GM21786 (cell line): ENCODE results near the gene PGA5.
"Not testable (repeated sequence)": the region's sequence is repeated elsewhere in the genome, so short reads cannot be mapped to it uniquely, and the experiment has no call there.

Experiments
- ATAC-seq: cut with Tn5 transposase; IDR thresholded peaks from one replicate; pipeline ENCODE4 v1.9.1; 2021; ENCODE audit not compliant: unreplicated experiment

PGA5 gene

GRCh38 chr11:61240875-61241274, at the start of gene PGA5:
TSS of gene PGA5 (plus strand) at chr11:61241175. CDS start at chr11:61241227, 52 bp downstream.
- not testable (repeated sequence) for ATAC-seq

- no peak for ATAC-seq
Measured at GRCh38 chr11:61193596-61193995, 47.4 kb upstream of the PGA5 start.

DNA sequence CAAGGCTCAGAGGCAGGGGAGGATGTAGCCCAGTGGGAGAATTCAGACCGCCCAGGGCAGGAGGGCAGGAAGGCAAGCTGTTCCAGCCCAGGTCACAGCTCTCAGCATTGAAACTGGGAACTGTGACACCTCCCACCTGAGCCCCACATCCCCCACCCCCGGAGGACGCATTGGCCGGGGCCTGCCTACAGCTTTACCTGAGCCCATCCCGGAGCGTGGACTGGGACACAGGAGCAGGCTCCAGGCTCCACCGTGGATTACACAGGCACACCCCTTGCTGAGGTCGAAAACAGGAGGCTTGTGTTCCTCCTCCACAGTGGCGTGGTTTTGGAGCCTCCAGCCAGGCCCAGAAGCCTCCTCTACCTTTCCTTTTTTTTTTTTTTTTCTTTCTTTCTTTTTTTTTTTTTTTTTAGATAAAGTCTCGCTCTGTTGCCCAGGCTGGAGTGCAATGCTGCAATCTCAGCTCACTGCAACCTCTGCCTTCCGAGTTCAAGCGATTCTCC, 46.8 kb upstream of the PGA5 start:
- ATAC-seq, result no peak

DNA sequence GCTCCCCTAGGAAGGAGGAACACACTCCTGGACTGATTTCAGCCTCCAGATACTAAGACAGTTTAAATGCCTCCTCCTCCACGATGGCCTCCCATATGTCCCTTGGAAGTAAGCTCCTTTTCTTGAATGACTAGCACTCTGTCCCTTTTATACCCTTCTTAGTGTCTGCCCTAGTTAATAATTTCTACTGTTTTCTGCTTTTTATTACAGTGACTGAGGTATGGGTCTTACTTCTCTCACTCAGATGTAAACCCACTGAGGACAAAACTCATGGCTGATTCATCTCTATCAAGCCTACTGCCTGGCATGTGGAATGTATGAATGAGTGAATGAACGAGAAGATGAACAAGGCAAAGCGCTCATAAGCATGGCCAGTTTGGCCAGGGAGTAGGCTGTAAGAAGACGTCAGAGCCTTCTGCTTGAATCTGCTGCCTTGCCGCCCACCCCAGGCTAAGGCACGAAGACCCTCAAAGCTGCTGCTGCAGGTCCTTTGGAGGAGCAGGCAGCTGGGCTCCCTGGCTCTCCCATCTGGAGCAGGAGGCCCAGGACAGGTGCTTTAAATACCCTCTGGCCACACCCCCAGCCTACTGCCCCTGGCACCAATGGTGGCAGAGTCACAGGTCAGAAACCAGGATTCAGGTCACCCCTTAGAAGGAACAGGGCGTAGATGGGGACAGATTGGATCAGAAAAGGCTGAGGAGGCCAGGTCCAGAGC, 45.8 kb upstream of the PGA5 start:
- no peak for ATAC-seq

GRCh38 chr11:61195719-61196118, 45.3 kb upstream of the PGA5 start:
- ATAC-seq, result no peak

- no peak for ATAC-seq
Measured at GRCh38 chr11:61198361-61198760, 42.6 kb upstream of the PGA5 start.

- ATAC-seq, result no peak
Measured at GRCh38 chr11:61198948-61199523, 41.9 kb upstream of the PGA5 start.

DNA sequence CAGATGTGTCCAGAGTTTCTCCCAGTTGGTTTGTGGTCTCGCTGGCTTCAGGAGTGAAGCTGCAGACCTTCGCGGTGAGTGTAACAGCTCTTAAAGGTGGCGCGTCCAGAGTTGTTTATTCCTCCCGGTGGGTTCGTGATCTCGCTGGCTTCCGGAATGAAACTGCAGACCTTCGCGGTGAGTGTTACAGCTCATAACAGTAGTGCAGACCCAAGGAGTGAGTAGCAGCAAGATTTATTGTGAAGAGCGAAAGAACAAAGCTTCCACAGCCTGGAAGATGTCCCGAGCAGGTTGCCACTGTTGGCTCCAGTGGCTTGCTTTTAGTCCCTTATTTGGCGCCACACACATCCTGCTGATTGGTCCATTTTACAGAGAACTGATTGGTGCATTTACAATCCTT, 39.5 kb upstream of the PGA5 start:
- ATAC-seq, result no peak

- ATAC-seq, result not testable (repeated sequence)
Measured at GRCh38 chr11:61202950-61203746, 37.8 kb upstream of the PGA5 start, which contains the start of gene PGA3. TSS of gene PGA3 (plus strand) at chr11:61203515. CDS start at chr11:61203565, 50 bp downstream.

DNA sequence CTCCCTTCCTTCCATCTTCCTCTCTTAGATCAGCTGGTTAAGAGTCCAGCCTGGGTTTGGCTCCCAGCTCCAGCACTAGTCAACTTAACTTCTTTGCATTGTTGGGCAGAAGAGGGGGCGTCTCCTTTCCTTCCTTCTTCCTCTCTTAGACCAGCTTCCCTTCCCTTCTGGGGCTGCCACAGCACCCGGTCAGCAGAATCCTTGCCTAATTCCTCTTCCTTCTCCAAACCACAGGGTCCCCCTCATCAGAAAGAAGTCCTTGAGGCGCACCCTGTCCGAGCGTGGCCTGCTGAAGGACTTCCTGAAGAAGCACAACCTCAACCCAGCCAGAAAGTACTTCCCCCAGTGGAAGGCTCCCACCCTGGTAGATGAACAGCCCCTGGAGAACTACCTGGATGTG, 37.1 kb upstream of the PGA5 start:
- not testable (repeated sequence) for ATAC-seq

DNA sequence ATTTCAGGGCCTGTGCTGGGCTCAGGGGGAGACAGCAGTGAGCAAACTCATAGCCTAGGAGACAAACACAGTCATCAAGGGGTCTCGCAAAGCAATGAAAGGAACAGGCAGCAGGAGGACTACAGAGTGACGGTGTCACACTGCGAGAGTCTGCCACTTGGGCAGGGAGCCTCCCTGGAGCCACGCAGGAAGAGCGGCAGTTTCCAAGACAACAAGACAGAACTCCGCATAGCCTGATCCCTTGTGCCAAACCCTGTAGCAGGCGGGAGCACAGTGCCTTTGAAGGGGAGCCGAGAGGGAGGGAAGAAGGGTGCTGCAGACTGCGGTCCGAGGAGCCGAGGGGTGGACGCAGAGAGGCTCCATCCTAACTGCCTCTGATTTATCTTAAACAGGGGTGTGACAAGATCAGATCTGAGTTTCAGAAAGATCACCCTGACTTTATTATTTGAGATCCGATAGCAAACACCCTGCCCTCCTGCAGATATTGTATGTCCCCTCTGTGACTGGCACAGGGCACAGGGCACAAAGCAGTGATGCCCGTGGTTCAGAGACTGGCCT, 36.4 kb upstream of the PGA5 start:
- ATAC-seq, result not testable (repeated sequence)

GRCh38 chr11:61207636-61208310, 33.2 kb upstream of the PGA5 start:
- not testable (repeated sequence) for ATAC-seq

DNA sequence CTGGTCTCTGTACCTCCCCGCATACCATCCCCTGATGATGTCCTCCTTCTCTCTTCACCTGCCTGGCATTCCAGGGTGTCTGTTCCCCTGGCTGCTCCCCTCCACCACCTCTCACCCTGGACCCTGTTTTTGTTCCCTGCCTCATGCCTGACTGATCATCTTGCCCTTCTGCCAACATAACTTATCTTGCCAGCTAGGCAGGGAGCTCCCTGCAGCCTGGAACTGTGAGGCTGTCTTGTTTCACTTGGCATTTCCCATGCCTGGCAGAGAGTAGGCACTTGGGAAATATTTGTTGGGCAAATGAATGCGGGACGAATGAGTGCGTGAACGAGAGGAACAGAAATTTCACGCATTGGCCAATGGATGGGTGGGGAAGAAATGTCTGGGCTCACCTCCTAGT, 30.3 kb upstream of the PGA5 start:
- not testable (repeated sequence) for ATAC-seq

GRCh38 chr11:61211327-61211952, 29.5 kb upstream of the PGA5 start:
- ATAC-seq, result not testable (repeated sequence)

- ATAC-seq, result not testable (repeated sequence)
Measured at GRCh38 chr11:61212202-61212601, 28.8 kb upstream of the PGA5 start.

DNA sequence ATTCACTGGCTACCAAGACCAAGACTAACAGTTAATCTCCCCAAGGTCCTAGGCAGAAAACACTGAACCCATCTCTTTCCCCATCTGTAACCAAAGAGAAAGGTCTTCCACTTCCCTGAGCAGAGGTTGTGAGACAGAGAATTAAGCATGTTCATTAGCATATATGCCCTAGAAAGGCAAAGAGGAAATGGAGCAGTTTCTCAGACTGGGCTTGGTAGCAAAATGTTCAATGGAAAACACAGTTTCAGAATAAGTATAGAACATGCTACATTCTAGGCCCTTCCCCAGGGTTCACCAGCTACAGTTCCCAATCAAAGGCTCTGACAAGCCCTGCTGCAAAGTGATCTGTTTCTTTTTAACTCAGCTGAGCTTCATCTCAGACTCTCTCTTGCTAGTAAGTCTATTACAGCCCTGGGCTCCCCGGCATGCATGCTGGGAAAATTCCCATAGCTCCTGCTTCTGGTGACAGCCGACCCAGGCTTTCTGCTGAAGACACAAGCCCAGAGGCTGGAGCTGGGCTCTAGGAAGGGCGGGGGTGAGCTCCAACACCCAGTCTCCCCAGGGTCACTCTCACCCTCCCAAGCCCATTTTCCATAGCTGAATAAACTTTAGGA, 27.2 kb upstream of the PGA5 start:
- not testable (repeated sequence) for ATAC-seq

DNA sequence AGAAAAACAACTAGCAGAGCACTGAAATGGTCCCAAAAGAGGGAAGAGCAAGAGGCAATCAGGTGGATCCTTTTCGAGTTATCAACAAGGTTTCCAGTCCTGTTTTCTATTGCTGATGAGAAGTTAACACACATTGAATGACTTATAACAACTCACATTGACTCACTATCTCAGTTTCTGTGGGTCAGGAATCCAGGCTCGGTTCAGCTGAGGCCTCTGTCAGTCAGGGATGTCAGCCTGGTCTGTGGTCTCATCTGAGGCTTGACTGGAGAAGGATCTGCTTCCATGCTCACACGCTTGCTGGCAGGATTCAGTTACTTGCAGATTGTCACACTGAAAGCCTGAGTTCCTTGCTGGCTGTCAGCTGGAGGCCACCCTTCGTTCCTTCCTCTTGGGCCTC, 22.7 kb upstream of the PGA5 start:
- ATAC-seq, result not testable (repeated sequence)

DNA sequence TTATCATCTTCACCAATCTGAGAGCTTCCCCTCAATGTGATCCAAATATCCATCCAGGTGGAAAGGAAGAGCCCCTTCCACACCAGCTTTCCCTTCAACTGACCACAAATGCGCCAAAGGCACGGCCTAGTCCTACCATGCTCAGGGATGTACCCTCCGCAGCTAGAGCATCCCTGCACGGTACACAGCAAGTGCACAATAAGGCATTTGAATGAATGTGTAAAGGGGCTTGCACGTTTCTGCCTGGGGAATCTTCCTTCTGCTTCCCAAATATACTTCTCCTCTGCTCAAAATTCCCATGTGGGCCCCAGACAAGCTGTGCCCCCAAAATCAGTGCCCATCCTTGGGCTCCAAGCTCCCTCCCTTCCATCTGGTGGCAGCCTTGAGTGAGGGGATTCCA, 22.0 kb upstream of the PGA5 start:
- ATAC-seq, result not testable (repeated sequence)

- not testable (repeated sequence) for ATAC-seq
Measured at GRCh38 chr11:61222047-61222446, 18.9 kb upstream of the PGA5 start, which contains the start of gene PGA4. TSS of gene PGA4 (plus strand) at chr11:61222347. CDS start at chr11:61222401, 54 bp downstream.

- not testable (repeated sequence) for ATAC-seq
Measured at GRCh38 chr11:61222692-61223091, 18.3 kb upstream of the PGA5 start.
